ENCODE results near the gene UST. TPM values are rescaled to one million over a fixed set of nuclear protein-coding genes. Genes with fewer than 3 reads are reported as not detected.

Gene UST
- total RNA-seq, 2 experiments from 2014 or later = 1.2 to 1.5 TPM

DNA sequence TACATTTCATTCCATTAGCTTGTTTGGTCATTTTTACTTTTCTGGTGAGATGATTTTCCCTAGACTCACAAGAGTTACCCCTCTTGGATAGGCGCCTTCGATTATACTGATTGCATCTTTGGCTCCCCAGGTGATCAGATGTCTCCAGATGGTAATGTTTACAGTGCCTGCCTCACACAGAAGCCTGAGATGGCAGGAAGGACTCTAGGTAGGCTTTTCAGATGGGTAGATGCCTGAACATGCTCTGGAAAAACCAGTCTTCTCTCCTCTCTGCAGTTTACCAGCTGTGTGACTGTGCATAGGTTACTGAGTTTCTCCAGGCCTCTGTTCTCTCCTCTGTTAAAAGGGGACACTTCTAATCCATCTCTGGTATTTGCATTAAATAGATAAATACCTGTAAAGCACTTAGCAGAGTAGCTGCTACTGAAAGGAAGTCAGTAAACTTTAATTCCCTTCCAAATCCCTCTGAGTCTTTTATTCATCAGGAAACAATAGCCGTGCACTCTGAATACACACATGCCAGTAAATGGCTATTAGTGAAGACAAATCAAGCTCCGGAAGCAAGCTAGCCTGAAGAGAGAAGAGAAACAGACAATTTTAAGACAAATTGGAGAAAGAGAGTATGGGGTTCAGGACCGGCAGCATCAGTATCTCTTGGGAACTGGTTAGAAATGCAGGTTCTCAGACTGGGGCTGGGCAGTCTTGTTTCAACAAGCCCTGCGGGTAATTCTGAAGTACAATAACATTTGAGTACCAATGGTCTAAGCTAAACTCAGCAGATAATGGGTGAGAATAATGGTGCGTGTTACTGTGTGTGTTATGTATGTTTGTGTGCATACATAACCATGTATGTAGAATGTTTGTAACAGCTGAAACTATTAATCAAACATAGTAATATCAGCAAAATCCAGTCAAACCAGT lies 139.4 kb downstream of the UST start:
- Mint-ChIP-seq H3K36me3 (ENCODE audit: low read depth) (no peaks in the 10 kb centered on the region), H3K27ac (no peak overlapping the region), H3K27me3 (no peaks in the 10 kb centered on the region), H3K9me3 (no peaks in the 10 kb centered on the region), H3K4me3 (no peak overlapping the region), H3K4me1 (ENCODE audit: low read depth) (peaks cover 3% of the 10 kb centered on the region)
- TF ChIP-seq, protein P1, sequence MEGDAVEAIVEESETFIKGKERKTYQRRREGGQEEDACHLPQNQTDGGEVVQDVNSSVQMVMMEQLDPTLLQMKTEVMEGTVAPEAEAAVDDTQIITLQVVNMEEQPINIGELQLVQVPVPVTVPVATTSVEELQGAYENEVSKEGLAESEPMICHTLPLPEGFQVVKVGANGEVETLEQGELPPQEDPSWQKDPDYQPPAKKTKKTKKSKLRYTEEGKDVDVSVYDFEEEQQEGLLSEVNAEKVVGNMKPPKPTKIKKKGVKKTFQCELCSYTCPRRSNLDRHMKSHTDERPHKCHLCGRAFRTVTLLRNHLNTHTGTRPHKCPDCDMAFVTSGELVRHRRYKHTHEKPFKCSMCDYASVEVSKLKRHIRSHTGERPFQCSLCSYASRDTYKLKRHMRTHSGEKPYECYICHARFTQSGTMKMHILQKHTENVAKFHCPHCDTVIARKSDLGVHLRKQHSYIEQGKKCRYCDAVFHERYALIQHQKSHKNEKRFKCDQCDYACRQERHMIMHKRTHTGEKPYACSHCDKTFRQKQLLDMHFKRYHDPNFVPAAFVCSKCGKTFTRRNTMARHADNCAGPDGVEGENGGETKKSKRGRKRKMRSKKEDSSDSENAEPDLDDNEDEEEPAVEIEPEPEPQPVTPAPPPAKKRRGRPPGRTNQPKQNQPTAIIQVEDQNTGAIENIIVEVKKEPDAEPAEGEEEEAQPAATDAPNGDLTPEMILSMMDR (IDR thresholded peaks at IDR 0.05) = no peak
- no peak for DNase-seq
- ChIA-PET CTCF (no interaction called here), POLR2A (no interaction called here)
- intact Hi-C loops (cut with micrococcal nuclease) = no loop called here
- ATAC-seq = no peak

GRCh38 chr6:148887181-148887580 lies 140.4 kb downstream of the UST start:
- CTCF ChIA-PET = no interaction called here
- POLR2A ChIA-PET = no interaction called here
- DNase-seq = no peak
- Mint-ChIP-seq H3K9me3 (no peaks in the 10 kb centered on the region), H3K4me1 (ENCODE audit: low read depth) (peaks cover 5% of the 10 kb centered on the region), H3K36me3 (ENCODE audit: low read depth) (no peaks in the 10 kb centered on the region), H3K4me3 (no peak overlapping the region), H3K27me3 (no peaks in the 10 kb centered on the region), H3K27ac (no peak overlapping the region)
- TF ChIP-seq, protein P1 (IDR thresholded peaks at IDR 0.05) = no peak
- no peak for ATAC-seq
- intact Hi-C loops (cut with micrococcal nuclease) = no loop called here

DNA sequence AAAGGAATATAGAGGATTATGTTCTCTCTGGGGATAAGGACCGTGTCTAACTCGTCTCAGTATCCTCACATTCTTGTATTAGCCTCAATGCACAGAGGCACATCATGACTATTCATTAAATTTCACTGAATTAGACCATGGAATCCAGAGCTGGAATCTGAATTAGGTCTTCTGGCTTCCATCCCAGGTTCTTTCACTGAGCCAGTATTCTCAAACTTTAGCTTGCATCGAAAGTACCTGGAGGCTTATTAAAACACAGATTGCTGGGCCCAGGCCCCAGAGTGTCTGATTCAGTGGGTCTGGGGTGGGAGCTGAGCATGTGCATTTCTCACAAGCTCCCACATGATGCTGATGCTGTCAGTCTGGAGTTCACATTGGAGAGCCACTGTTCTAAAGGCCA lies 142.0 kb downstream of the UST start:
- CTCF ChIA-PET = interaction anchor here (1.0 kb wide), 1 partner anchor 32 kb away, joined by 3 read pairs; no protein-coding TSS in a partner anchor
- Mint-ChIP-seq H3K36me3 (ENCODE audit: low read depth) (no peaks in the 10 kb centered on the region), H3K4me1 (ENCODE audit: low read depth) (peaks cover 4% of the 10 kb centered on the region), H3K4me3 (no peak overlapping the region), H3K9me3 (no peaks in the 10 kb centered on the region), H3K27me3 (no peaks in the 10 kb centered on the region), H3K27ac (no peak overlapping the region)
- intact Hi-C loops (cut with micrococcal nuclease) = no loop called here
- ATAC-seq = no peak
- POLR2A ChIA-PET = no interaction called here
- TF ChIP-seq, protein P1 (IDR thresholded peaks at IDR 0.05) = no peak
- no peak for DNase-seq

GRCh38 chr6:148890096-148890495 lies 143.3 kb downstream of the UST start:
- peaks cover 4% of the 10 kb centered on the region for H3K4me1 Mint-ChIP-seq (ENCODE audit: low read depth)
- CTCF ChIA-PET = no interaction called here

More at GRCh38 chr6:148890096-148890495, 143.3 kb downstream of the UST start:
- Mint-ChIP-seq H3K9me3 (no peaks in the 10 kb centered on the region), H3K36me3 (ENCODE audit: low read depth) (no peaks in the 10 kb centered on the region), H3K27ac (no peak overlapping the region), H3K27me3 (peaks cover 3% of the 10 kb centered on the region), H3K4me3 (no peak overlapping the region)
- intact Hi-C loops (cut with micrococcal nuclease) = no loop called here
- DNase-seq = no peak
- POLR2A ChIA-PET = no interaction called here
- ATAC-seq = no peak
- TF ChIP-seq, protein P1 (IDR thresholded peaks at IDR 0.05) = no peak

Measured in activated CD8-positive, alpha-beta T cell treated with anti-CD3 and anti-CD28 coated beads for 36 hours (primary cell).